HG03575 (cell line): ENCODE measurements around the gene ADGRB2.

Source experiments
- ATAC-seq: cut with Tn5 transposase; IDR thresholded peaks from one replicate; pipeline ENCODE4 v1.9.1; 2021; ENCODE audit not compliant: unreplicated experiment, insufficient number of reproducible peaks, low FRiP score; ENCODE audit errors: extremely low read depth

ADGRB2 gene

DNA sequence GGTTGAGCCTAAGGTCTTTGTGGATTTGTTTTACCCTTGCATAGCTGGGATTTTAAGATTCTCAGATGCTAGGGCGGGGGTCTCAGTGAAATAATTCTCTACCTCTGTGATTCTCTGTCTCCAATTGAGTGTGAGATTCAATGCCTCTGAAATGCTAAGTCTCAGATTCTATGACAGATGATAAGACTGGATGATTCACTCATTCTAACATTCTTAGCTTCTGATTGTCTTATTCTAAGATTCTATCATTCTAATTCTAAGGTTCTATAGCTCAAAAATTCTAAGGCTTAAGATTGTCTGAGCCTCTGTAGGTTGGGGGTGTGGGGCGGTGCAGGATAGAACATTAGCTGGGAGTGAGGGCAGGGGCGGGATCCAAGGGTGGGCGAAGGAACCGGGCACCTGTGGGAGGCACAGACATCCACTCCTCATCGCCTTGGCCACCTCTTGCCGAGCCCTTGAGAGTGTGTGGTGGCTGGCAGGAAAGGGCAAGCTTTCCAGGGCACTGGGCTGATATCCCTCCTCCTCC is 29.5 kb downstream of the ADGRB2 start:
- ATAC-seq: no peak

DNA sequence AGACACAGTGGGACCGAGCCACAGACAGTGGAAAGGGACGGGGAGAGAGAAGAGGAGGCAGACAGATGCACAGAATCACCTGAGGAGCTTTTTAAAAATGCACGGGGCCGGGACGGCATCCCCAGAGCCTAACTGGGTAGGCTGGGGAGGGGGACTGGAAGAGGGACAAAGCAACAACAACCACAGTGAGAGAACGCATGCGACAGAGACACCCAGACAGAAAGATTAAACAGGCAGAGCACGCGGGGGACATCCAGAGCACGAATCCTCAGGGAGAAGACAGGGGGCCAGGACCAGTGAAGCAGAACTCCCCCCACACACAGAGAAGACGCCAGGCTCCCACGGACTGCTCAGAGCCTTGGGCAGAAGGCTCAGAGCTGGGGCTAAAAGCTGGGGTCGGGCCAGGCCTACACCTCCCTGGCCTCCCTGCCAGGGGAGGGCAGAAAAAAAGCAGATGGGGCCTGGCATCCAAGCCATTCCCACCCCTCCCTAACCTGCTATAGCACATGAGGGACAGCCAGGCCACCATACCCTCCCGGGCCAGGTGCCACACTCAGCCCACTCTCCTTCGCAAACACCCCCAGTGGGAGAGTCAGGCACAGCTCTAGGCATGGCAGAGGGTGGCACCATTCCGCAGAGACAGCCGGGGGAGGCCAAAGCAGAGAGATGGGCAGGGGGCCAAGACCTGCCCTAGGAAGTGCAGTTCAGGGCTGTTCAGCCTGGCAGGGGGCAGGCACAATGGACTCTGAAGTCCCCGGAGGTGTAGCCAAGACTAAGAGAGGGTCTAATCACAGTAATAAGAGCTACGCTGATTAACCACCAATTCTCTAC is 30.5 kb downstream of the ADGRB2 start:
- ATAC-seq: no peak

DNA sequence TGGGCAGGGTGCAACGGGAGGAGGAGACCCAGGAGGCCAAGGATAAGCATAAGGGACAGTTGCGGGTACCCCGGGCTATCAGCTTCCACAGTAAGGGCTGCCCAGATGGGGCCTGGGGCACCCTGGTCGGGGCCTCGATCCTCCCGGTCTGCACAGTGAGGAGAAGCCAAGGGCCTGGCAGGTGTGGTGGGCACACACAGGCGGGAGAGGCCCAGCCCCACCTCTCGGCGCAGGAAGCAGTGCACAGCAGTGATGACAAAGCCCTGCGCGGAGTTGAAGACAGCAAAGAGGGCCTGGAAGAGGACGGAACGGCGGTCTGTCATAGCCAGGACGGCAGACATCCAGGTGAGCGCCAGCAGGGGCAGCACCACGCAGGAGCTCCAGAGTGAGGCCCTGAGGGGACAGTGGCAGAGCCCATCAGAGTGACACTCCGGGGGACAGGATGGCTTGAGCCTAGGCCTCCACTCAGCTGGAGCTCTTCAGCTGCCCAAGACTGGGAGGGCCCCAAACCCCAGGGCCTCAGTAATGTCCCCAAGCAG is 31.3 kb downstream of the ADGRB2 start:
- ATAC-seq: no peak

DNA sequence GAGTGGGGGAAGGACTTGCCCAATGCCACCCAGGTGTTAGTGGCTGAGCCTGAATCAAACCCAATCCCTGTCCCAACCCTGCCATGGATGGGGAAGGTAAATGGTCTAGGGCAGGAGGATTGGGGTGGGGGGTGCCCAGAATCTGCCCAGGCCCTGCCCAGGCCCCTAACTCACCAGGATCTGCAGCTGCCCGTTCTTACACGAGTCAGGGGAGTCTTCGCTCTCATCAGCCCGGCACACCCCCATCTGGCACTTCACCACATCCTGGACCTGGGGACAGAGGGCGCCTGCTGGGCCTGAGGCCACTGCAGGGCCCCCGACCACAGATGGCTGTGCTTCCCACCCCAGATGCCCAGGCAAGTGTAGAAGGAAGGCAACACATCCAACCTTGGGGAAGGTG is 31.8 kb downstream of the ADGRB2 start:
- ATAC-seq: no peak

DNA sequence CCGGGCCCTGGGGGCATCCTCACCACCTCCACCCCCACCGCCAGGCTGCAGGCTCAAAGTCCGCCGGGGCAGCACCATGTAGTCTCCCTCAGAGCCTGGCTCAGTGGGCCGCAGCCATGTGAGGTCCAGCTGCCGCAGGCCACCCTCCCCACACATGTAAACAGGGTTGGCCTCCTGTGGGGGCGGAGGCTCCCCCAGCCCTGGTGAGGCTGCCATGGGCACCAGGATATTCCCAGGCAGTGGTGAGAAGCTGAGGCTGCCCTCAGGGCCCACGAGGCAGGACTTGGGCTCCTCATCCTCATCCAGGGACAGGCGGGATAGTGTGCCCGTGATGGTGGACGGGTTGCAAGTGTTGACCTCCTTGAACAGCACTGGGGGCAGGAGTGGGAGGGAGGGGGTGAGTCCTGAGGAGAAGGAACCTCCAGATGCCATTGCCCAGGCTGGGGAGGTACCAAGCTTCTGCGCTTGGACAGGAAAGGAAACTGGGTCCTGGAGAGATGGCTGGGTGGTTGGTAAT is 33.0 kb downstream of the ADGRB2 start:
- no peak for ATAC-seq

DNA sequence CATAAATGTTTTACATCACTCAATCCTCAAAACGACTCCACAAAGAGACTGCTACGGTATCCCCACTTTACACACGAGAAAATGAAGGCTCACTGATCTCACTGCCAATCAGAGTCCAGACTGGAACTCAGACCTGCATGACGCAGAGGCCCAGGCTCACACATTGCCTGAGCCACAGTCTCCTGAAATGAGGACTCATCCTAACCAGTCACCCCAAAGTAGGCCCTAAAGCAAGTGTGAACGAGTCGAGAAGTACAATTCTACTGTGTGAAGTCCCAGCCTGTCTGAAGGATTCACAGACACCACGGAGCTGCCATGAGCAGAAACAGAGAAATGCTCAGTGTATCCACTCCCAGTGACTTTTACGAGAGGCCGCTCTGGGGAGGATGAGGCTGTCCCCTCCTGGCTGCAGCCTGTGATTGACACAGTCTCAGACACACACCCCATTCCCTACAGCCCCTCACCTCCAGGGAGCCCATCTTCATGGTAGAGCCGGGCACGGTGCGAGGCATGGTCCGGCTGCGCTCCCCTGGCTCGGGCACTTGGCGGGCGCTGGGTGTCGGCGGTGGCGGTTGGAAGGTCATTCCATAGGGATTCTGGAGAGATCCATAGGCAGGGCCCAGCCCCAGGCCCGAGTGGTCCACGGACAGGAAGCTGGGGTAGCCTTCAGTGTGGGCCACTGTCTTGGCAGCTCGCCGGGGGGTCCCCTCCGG is 33.6 kb downstream of the ADGRB2 start:
- no peak for ATAC-seq

DNA sequence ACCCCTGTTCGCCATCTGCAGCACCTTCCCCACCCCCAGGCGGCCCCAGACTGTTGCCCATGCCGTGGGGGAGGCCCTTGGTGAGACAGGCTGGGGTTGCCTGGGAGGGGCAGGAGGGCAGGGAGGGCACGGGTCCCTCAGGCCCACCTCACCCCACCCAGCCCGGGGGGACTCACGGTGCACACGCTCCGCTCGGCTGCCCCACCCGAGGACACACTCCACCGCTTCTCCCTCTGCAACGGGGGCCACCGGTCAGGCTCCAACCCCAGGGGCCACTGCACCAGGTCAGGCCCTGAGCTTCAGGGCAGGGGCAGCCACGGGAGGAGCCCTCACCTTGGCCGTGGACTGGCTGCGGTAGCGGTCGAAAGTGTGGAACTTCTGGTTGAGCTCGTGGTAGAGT is 36.3 kb downstream of the ADGRB2 start:
- ATAC-seq: no peak

DNA sequence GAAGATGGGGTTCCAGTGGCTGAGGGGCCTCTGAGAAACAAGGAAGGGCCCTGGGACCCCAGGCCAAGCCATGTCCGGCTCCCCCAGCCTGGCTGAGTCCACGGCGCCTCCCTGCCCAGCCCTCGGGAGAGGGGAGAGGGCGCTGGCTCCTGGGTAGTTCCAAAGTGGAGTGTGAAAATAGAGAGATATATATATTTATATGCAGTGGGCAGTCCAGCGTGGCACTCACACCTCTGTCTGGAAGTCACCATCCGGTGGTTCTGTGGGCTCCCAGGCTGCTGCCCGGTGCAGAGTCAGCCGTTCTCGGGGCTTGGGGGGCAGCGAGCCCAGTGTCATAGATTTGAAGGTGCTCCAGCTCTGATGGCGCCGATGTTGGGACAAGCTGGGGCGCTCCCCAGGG is 36.9 kb downstream of the ADGRB2 start:
- no peak for ATAC-seq

DNA sequence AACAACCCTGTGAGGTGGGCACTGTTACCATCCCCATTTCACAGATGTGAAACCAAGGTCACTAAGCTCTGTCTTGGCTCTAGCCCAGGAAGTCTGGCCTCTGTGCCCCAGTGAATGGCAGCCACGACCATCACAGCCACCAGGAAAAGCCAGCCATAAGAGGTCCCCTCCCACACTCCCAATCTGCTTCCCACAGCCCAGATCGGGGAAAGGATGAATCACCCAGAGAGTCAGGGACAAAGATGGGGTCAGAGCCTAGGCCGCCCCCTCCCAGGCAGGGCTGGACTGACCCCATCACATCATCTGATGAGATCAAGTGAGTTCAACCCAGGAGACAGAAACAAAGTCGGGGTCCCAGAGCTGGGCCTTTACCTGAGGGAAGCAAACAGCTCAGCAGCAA is 37.4 kb downstream of the ADGRB2 start:
- ATAC-seq: no peak

DNA sequence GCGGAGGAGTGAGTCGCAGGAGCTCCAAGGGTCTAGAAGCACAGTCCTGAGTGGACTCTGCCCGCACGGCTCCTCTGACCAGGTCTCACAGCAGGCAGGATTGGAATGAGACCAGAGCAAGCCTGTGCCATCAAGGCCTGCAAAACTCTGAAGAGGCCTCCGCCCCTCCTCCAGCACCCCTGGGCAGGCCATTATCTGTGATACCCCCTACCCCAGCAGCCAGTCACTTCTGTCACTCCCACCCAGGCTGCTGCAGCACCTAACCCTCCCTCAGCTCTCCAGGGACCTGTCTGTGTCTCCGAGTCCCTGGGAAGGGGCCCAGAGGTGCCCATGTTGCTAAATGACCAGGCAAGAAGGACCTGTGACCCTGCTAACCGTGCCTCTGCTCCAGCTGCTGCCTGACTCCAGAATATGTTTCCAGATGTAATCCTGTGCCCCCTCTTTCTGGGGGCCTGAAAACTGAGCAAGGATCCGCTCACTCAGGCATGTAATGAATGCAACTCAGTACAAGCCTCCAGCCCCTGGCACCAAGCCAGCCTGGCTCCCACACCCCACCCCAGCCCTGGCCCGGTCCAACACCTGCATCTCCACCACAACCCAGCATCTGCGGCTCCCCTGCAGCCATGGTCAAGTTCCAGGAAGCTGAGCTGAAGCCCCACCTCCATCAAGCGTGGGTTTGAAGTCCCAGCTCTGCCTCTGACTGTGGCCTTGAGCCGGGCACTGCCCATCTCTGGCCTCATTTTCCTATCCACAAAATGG is 38.2 kb downstream of the ADGRB2 start:
- no peak for ATAC-seq

DNA sequence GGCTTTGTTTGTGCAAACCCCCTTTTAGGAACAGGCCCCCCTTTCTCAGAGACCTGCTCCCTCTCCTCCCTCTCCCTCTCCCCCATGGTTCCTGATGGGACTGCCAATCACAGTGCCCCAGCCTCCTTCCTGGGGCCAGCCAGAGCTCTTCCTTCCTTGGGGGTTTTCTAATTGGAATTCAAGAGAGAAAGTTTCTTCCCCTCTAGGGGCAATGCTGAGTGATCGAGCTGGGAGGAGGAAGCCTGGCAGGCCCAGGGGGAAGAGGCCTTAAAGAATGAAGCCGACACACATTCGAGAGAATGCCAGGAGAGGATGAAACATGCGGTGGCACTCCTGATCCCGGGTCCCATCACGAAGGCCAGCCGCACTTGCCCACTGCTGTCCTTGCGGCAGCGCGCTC is 39.0 kb downstream of the ADGRB2 start:
- ATAC-seq: no peak

DNA sequence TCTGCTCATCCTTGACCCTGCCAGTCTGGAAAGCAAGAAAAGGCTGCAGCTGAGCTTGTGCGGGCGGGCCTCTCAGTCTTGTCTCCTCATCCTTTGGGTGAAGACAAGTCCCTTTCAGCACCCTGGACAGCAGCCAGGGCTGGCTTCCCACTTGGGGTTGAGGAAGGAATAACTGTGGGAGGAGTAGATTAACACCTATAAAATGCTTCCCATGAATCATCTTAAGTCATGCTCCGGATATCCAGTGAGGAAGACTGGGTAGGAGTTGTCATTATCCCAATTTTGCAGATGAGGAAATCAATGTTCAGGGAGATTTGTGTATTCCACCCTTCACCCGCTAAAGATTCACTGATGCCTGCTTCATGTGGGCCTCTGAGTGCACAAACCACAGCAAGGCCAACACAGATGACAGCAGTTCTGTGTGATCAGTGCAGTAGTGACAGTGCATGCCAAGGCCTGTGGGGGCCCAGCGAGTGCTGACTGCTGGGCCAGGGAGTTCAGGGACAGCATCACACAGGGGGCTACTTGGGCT is 40.2 kb downstream of the ADGRB2 start:
- ATAC-seq: no peak

DNA sequence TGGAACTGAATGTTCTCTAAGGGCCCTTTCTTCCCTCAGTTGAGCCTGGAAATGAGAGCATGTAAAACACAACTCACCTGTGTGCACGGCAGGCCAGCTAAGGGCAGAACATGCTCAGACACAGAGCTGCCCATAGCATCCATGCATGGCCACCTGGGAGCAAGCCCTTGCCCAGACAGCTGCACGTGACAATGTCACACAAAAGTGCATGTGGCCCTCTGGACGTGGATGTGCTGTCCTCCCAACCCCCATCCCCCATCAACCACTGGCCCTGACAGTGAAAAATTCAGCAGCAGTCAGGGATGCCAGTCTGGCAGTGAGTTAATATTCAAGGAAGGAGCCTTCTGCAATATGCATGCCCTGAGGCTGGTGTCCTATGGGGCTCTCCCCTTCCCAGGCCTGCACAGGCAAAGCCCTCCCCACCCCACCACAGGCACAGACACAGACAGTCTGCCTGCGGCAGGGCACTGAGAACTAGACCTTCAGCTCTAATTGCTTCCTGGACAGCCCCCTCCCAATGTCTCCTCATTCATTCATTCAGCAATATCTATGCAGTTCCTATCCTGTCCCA is 45.7 kb downstream of the ADGRB2 start:
- ATAC-seq: no peak

DNA sequence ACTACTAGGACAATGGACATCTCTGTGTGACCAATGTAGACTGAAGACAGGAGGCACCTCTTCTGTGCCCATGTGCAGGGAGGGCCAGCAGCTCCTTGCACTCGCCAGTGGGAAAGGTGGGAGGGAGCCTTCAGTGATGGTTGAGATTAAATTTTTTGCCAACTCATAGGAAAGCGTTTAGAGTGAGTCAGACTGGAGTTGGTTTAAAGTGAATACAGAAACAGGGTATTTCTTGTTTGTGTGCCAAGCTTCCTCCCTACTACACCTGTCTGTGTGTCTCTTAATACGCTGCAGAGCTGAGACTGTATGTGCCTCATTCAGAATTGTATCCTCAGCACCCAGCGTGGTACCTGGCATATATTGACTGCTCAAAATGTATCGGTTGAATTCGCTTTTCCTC is 46.8 kb downstream of the ADGRB2 start:
- ATAC-seq: no peak

DNA sequence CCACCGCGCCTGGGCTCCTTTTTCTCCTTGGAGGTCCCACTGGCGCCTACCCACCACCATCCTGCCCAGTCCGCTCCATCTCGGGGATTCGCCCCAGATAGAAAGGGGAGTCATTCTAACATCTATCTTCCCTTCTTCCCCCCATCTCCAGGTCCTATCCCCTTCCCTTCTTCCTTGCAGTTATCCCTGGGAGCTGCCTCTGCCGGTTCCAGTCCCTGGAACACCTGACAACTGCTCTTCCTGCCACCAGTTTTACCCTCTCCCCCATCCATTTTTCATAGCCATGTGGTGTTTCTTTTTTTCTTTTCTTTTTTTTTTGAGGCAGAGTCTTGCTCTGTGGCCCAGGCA is 48.3 kb downstream of the ADGRB2 start:
- no peak for ATAC-seq

DNA sequence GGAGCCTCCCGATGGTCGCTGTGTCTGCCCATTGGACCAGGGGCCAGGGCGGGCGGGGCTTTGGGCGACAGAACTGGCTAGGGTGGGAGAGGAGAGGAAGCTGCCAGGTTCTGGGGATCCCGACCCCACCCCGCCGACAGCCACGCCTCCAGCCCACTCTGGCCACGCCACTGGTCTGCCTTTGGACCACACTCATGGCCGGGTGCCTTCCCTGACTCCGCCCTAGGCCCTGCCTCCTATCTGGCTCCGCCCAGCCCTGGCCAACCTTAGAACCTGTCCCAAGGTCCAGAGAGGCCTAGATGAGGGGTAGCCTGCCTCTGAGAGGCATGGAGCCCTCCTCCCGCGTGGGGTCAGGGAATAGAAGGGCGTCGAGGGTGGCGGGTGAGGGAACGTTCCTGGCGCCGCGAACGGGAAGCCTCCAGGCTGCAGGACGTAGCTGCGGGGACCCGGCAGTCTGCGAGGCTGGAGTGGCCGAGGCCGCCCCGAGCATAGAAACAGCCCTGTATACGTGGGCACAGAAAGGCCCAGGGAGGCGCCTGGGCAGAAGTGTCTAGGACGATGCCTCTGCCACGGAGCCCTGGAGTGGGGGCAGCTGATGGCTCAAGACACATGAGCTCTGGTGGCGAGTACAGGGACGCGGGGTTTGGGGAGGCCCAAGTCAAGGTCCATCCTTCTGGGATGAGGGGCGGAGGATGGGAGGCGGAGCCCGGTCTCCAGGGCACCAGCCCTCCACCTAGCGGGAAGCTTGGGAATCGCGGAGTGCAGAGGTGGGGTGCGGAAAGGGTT is 48.9 kb downstream of the ADGRB2 start:
- ATAC-seq: no peak

DNA sequence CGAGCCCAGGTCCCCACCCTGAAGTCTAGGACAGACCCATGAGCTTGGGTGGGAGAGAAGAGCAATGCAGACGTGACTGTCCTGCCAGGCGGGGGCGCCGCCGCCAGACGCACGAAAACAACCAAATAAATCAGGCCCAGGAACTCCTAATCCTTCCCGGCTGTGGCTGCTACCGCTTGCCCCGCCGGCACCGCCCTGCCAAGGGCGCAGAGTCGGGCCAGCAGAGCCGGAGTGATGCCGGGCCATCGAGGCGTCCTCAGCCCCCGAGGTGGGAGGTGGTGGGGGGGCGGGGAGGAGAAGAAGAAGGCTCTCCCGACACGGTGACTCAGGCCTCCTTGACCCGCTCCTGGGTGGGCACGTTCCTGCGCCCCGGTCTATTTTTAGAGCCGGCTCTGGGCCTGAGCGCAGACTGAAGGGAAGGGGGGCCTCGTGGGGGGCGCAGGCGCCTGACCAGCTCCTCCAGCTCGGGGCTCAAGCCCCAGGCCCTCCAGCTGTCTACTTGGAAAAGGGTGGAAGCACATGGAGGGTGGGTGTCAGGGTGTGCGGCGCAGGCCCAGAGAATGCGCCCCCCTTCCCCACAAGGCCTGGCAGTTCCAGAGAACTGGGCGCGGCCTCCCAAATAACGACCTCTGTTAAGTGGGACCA is 49.6 kb downstream of the ADGRB2 start:
- ATAC-seq: no peak

DNA sequence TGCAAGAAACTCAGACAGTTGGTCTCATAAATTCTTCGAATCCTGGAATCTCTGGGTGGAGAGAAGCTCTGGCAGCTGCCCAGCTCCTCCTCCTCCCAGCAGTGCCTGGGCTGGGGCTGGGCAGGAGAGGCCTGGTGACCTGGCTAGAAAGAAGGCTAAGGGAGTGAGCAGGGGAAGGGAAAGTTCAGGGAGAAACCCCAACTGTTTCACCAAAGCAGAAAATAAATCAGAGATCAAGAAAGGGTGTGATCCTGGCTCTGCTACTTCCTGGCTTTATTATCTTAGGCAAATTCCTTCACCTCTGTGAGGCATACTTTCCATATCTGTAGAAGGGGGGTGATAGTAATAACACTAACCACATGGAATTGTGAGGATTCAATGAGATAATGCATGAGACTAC is 51.5 kb downstream of the ADGRB2 start:
- ATAC-seq: no peak
